Globus pallidus (tissue), 1 donor: Measurements from ENCODE around the gene FSTL5.
"Not testable (repeated sequence)": the region's sequence is repeated elsewhere in the genome, so short reads cannot be mapped to it uniquely, and the experiment has no call there.

Source experiments
- DNase-seq: peaks from one replicate; pipeline ENCODE4 v3.0.0-alpha.2; 2015; ENCODE audit warnings: low spot score

Gene FSTL5

GRCh38 chr4:162163892-162164759 lies at the start of gene FSTL5:
FSTL5 (minus strand) TSS chr4:162164000; CDS start chr4:162111396, 52,604 bp downstream.
- DNase-seq = peak; percentile 74

GRCh38 chr4:162209706-162210105 lies 45.9 kb upstream of the FSTL5 start:
- DNase-seq = no peak

GRCh38 chr4:162203478-162203877 lies 39.7 kb upstream of the FSTL5 start:
- DNase-seq = not testable (repeated sequence)

GRCh38 chr4:162201673-162202072 lies 37.9 kb upstream of the FSTL5 start:
- DNase-seq = no peak

GRCh38 chr4:162170509-162170908 lies 6.7 kb upstream of the FSTL5 start:
- DNase-seq = no peak

GRCh38 chr4:162164906-162165510 lies 1.2 kb upstream of the FSTL5 start:
- no peak for DNase-seq

- no peak for DNase-seq
These were observed 1.1 kb downstream of the FSTL5 start for GRCh38 chr4:162162672-162163071.

- DNase-seq = no peak
These were observed 6.6 kb downstream of the FSTL5 start for GRCh38 chr4:162157241-162157640.

GRCh38 chr4:162154862-162155540 lies 8.8 kb downstream of the FSTL5 start:
- DNase-seq = no peak

- DNase-seq = no peak
These were observed 11.9 kb downstream of the FSTL5 start for GRCh38 chr4:162151850-162152249.

GRCh38 chr4:162151386-162151785 lies 12.4 kb downstream of the FSTL5 start:
- DNase-seq = no peak

GRCh38 chr4:162149644-162150043 lies 14.2 kb downstream of the FSTL5 start:
- DNase-seq = no peak

- no peak for DNase-seq
These were observed 23.6 kb downstream of the FSTL5 start for GRCh38 chr4:162140051-162140683.

GRCh38 chr4:162139412-162139811 lies 24.4 kb downstream of the FSTL5 start:
- DNase-seq = no peak

GRCh38 chr4:162131256-162131655 lies 32.5 kb downstream of the FSTL5 start:
- DNase-seq = no peak

- no peak for DNase-seq
These were observed 37.1 kb downstream of the FSTL5 start for GRCh38 chr4:162126729-162127128.

GRCh38 chr4:162117051-162117450 lies 46.7 kb downstream of the FSTL5 start:
- DNase-seq = no peak

- no peak for DNase-seq
These were observed 47.6 kb downstream of the FSTL5 start for GRCh38 chr4:162116095-162116779.

- no peak for DNase-seq
These were observed 48.5 kb downstream of the FSTL5 start for GRCh38 chr4:162115333-162115732.

GRCh38 chr4:162111078-162111477 lies 52.7 kb downstream of the FSTL5 start:
- DNase-seq = no peak

- no peak for DNase-seq
These were observed 59.2 kb downstream of the FSTL5 start for GRCh38 chr4:162104459-162105124.
